AG04450 (cell line): ENCODE measurements around the gene GRM8. TPM values are rescaled to one million over a fixed set of nuclear protein-coding genes. Genes with fewer than 3 reads are reported as not detected.

Source experiments
- CTCF ChIA-PET: fragments of 300-600, 350-600 bp; formaldehyde crosslinking; extraction: SDS; loops from one replicate; lab custom pipeline; 2022; ENCODE audit warnings: antibody characterized with exemption, inconsistent platforms; lab: Charles Lee
- POLR2A ChIA-PET: fragments of 350-600 bp; formaldehyde crosslinking; extraction: SDS; loops from one replicate; lab custom pipeline; 2021; ENCODE audit warnings: antibody characterized with exemption, inconsistent platforms; lab: Yijun Ruan, JAX
- DNase-seq: peaks from one replicate; pipeline ENCODE4 v3.0.0-alpha.2; 2011; ENCODE audit warnings: low read depth, low spot score
- H3K27ac ChIP-seq: one replicate; pipeline ENCODE4 v1.5.1; 2012; ENCODE audit warnings: low read depth, low read length, control low read depth
- H3K27me3 ChIP-seq: one replicate; pipeline ENCODE4 v1.6.0; 2012; ENCODE audit warnings: low read length; ENCODE audit not compliant: control insufficient read depth, insufficient read depth
- H3K4me3 ChIP-seq: 2 replicates; pipeline ENCODE4 v1.5.1; 2011; ENCODE audit warnings: mild to moderate bottlenecking, low read depth, low read length, control low read depth
- H3K9me3 ChIP-seq: 2 replicates; pipeline ENCODE4 v1.5.1; 2012; ENCODE audit warnings: low read length; ENCODE audit not compliant: control insufficient read depth, insufficient read depth
- polyA plus RNA-seq: library from polyadenylated mRNA; depleted of rRNA; stranded (reverse); fragments of >200 nt; gene quantifications from 2 replicates; pipeline ENCODE4 v1.2.3, GENCODE V29; 2011
- TF ChIP-seq, protein P1 (sequence below): IDR thresholded peaks from 2 replicates; pipeline ENCODE4 v1.5.1; 2011; ENCODE audit warnings: low read depth, low read length, control low read depth, inconsistent platforms

Gene GRM8
- polyA plus RNA-seq, 1 experiment: not detected

DNA sequence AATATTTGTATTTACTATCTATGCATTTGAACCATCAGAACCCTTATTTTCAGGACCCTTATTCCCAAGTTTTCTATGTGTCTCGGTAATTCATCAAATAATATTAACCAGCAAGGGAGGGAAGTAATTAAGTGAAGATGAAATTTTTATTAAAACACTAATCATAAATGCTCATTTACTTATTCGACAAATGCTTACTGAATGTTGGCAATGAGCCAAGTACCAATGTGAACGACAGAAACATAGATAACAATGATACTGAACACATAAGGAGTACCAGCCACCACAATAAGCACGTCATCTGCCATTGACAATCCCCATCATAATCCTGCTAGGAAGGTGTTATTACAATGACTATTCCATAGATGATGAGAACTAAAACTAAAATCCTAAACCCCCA lies 45.5 kb downstream of the GRM8 start:
- no peaks in the 10 kb centered on the region for H3K27me3 ChIP-seq
- H3K27ac ChIP-seq: no peak overlapping the region
- TF ChIP-seq, protein P1, sequence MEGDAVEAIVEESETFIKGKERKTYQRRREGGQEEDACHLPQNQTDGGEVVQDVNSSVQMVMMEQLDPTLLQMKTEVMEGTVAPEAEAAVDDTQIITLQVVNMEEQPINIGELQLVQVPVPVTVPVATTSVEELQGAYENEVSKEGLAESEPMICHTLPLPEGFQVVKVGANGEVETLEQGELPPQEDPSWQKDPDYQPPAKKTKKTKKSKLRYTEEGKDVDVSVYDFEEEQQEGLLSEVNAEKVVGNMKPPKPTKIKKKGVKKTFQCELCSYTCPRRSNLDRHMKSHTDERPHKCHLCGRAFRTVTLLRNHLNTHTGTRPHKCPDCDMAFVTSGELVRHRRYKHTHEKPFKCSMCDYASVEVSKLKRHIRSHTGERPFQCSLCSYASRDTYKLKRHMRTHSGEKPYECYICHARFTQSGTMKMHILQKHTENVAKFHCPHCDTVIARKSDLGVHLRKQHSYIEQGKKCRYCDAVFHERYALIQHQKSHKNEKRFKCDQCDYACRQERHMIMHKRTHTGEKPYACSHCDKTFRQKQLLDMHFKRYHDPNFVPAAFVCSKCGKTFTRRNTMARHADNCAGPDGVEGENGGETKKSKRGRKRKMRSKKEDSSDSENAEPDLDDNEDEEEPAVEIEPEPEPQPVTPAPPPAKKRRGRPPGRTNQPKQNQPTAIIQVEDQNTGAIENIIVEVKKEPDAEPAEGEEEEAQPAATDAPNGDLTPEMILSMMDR: no peak
- no peaks in the 10 kb centered on the region for H3K9me3 ChIP-seq
- DNase-seq: no peak
- ChIA-PET CTCF (no interaction called here), POLR2A (no interaction called here)
- no peak overlapping the region for H3K4me3 ChIP-seq

DNA sequence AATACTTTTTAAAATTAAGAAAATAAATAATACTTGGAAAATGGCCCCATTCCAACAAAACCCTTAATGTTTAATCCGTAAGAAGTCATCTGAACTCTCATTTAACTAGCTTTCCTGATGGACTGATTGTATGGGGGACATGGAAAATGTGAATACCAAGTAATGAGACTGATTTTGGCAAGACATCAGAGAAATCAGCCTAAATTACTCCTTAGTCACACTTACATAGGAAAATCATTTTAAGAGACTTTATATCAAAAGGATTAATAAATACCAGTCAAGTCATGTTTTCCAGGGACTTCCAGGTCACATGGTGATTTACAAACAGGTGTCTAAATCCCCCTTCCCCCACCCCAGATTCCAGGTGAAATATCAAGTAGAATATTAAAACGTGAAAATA lies 58.2 kb downstream of the GRM8 start:
- Histone ChIP-seq H3K27me3 (no peaks in the 10 kb centered on the region), H3K4me3 (no peak overlapping the region), H3K9me3 (no peaks in the 10 kb centered on the region), H3K27ac (no peak overlapping the region)
- ChIA-PET CTCF (no interaction called here), POLR2A (no interaction called here)
- no peak for DNase-seq
- TF ChIP-seq, protein P1: no peak

DNA sequence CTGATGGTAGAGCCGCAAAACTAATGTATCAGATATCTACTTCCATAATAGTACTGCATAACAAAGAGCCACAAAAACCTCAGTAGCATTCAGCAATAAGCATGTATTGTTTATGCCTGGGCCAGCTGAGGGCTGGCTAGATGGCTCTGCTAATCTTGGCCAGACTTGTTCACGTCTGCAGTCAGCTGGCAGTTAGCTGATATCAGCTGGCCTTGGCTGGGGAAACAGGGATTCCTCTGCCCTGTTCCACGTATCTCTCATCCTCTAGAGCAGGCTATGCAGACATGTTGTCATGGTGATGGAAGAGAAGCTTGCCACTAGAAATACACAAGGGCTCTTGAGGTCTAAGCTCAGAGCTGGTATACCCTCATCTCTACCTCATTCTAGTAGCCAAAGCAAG lies 62.9 kb downstream of the GRM8 start:
- CTCF ChIA-PET: no interaction called here
- POLR2A ChIA-PET: no interaction called here
- TF ChIP-seq, protein P1: no peak
- no peaks in the 10 kb centered on the region for H3K27me3 ChIP-seq
- DNase-seq: no peak
- no peak overlapping the region for H3K27ac ChIP-seq
- H3K4me3 ChIP-seq: no peak overlapping the region
- no peaks in the 10 kb centered on the region for H3K9me3 ChIP-seq

DNA sequence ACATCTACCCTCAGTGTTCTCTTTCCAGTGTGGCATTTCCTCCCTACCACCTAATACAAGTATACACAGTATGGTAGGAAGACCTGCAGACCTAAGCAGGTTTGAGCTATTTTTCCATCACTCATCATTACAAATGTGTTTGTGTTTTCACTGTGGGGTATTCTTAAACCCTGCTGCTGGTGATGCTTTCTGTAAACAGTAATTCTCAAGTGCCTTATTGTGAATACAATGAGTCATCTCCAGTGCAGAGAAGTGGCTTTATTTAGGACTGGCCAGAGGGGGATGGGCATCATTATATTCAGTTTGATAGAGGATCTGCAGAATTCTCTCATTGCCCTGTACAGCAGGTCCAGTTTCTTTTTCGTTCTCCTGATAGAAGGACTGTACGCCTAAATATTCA lies 63.7 kb downstream of the GRM8 start:
- CTCF ChIA-PET: interaction anchor here (0.5 kb wide), 1 partner anchor 380 kb away, joined by 3 read pairs; no protein-coding TSS in a partner anchor
- TF ChIP-seq, protein P1: no peak
- no peak overlapping the region for H3K4me3 ChIP-seq
- POLR2A ChIA-PET: no interaction called here
- H3K27me3 ChIP-seq: no peaks in the 10 kb centered on the region
- H3K27ac ChIP-seq: no peak overlapping the region
- H3K9me3 ChIP-seq: no peaks in the 10 kb centered on the region
- DNase-seq: no peak

DNA sequence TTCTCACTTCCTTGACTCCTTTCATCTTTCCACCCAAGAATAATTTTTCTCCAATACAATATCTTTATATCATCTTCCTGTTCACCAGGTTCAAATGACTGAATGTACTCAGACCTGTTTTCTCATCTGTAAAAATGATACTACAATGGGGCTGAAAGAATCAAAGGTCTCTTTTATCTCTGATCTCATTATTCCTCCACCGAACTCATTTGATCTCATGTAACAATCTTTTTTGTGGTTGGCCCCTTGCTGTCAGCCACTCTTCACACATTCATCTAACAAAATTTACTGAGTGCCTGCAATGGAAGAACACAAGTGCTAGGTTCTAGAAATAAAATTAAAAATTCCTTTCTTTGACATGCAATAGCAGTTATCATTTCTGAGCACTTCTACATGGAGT lies 65.0 kb downstream of the GRM8 start:
- Histone ChIP-seq H3K27me3 (no peaks in the 10 kb centered on the region), H3K9me3 (no peaks in the 10 kb centered on the region), H3K4me3 (no peak overlapping the region), H3K27ac (no peak overlapping the region)
- ChIA-PET POLR2A (no interaction called here), CTCF (no interaction called here)
- TF ChIP-seq, protein P1: no peak
- no peak for DNase-seq
